ENCODE results near the gene FAM83C. TPM values are rescaled to one million over a fixed set of nuclear protein-coding genes. Genes with fewer than 3 reads are reported as not detected.

Gene FAM83C
- total and polyA plus RNA-seq, 2 donors (not counting 1 experiment from before 2014, with no cell fraction given): not detected

DNA sequence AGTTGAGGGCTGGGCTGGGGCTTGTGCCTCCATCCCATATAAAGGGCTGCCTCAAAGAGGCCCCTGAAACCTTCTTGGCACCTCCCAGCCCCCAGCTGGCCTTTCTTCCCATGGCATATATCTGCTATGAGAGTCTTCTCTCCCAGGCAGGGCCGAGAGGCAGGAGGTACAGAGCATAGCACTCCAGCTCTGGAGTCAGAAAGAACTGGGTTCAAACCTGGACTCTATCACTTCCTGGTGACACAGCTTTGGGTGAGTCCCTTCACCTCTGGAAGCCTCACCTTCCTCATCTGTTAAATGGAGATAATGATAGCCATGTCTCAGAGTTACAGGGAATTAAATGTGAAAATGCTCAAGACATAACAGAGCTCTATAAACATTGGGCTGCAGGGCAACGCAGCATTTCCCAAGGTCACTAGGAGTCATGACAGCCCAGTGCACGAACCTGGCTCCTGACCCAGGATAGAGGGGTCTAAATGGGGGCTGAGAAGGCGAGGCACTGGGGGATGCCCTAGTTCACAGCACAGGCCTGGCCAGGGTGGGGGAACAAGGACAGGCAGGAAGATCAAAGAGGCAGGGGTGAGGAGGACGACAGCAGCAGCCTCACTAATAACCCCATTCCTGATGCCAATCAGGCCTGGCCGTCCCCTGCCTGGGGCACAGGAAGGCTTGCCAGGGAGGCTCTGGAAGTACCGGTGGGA is 1.9 kb downstream of the FAM83C start:
- Histone ChIP-seq H3K9me3 (ENCODE audit: control extremely low read depth in 1 of 3, control insufficient read depth in 2 of 3, insufficient read depth in 1 of 3, low read length in 2 of 3) (no peaks in the 10 kb centered on the region), H4K20me1 (ENCODE audit: control insufficient read depth, insufficient read depth, low read length, poor library complexity, severe bottlenecking) (no peaks in the 10 kb centered on the region), H3K4me1 (ENCODE audit: control insufficient read depth in 2 of 2, insufficient read depth in 2 of 2, low read length in 2 of 2) (no peaks in the 10 kb centered on the region), H3K27me3 (replicated peaks in 1 of 4; ENCODE audit: control extremely low read depth in 1 of 4, control insufficient read depth in 3 of 4, insufficient read depth in 4 of 4, low read length in 3 of 4) (peaks cover 0 to 6% (median 3%) of the 10 kb centered on the region in 4 experiments), H3K79me2 (ENCODE audit: control insufficient read depth, insufficient read depth, low read length) (no peaks in the 10 kb centered on the region), H3K4me2 (replicated peaks; ENCODE audit: low read depth, low read length, poor library complexity, severe bottlenecking) (no peak overlapping the region), H3K9ac (ENCODE audit: low read length) (no peak overlapping the region), H3K4me3 (ENCODE audit: control extremely low read depth in 1 of 5, extremely low read depth in 1 of 5, insufficient read depth in 1 of 5, low read depth in 2 of 5, low read length in 4 of 5) (no peak overlapping the region), H3K36me3 (replicated peaks in 1 of 2; ENCODE audit: control extremely low read depth in 1 of 2, control insufficient read depth in 1 of 2, extremely low read depth in 1 of 2, insufficient read depth in 2 of 2, low read length in 1 of 2) (no peaks in the 10 kb centered on the region), H3K27ac (ENCODE audit: low read length in 2 of 2) (no peak overlapping the region), H2AFZ (ENCODE audit: insufficient read depth, low read depth, low read length, poor library complexity, severe bottlenecking) (no peak overlapping the region)
- ATAC-seq (ENCODE audit: low read depth) (no peak), DNase-seq (no peak)
- Mint-ChIP-seq H3K27ac (no peak overlapping the region), H3K9me3 (ENCODE audit: insufficient read depth) (no peaks in the 10 kb centered on the region), H3K4me1 (peaks cover 7% of the 10 kb centered on the region), H3K27me3 (peaks cover 18% of the 10 kb centered on the region), H3K4me3 (no peak overlapping the region)
- TF ChIP-seq EZH2 (IDR thresholded peaks at IDR 0.05; ENCODE audit: borderline replicate concordance, insufficient read depth, low read depth, low read length, poor library complexity, severe bottlenecking): no peak
- TF ChIP-seq, protein P1, sequence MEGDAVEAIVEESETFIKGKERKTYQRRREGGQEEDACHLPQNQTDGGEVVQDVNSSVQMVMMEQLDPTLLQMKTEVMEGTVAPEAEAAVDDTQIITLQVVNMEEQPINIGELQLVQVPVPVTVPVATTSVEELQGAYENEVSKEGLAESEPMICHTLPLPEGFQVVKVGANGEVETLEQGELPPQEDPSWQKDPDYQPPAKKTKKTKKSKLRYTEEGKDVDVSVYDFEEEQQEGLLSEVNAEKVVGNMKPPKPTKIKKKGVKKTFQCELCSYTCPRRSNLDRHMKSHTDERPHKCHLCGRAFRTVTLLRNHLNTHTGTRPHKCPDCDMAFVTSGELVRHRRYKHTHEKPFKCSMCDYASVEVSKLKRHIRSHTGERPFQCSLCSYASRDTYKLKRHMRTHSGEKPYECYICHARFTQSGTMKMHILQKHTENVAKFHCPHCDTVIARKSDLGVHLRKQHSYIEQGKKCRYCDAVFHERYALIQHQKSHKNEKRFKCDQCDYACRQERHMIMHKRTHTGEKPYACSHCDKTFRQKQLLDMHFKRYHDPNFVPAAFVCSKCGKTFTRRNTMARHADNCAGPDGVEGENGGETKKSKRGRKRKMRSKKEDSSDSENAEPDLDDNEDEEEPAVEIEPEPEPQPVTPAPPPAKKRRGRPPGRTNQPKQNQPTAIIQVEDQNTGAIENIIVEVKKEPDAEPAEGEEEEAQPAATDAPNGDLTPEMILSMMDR (IDR thresholded peaks at IDR 0.05): no peak
- intact Hi-C loops (cut with micrococcal nuclease): no loop called here
- 87% methylated on average over 5 of the region's 7 CpGs for WGBS (ENCODE audit: insufficient coverage)
- CTCF ChIA-PET: interaction anchor here (0.8 to 5.3 kb wide), 3 partner anchors 14 to 35 kb away, joined by 3 to 20 read pairs (median 3); no protein-coding TSS in a partner anchor
- POLR2A ChIA-PET: no interaction called here

DNA sequence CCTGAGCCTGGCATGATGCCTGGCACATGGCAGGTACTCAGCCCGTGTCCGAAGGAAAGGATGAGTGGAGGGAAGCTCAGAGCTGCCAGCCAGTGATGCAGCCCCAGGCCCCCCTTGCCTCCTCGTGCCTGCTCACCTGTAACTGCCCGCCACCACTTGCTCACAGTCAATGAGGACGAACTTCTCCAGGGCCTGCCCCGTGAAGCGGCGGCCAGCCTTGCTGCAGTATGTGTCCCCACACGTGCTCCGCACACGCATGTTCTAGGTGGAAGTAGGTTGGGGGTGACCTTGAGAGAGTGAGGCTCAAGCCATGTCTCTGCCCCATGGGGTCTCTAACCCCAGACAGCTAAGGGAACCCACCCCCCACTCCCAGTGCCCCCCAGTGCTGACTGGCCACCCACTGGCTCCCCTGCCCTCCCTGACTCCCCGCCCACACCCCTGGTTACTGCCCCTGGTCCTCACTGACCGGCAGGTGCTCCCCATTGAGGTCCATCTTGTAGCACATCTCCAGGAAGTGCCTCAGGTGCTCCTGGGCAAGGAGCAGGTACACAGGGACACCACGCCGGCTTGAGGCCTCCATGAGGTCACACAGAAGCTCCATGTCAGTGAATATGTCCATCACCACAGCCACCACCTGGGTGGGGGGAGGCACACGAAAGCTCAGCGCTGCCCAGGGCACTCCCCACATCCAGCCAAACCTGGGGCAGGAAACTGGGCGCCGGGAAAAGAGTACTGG is 3.7 kb downstream of the FAM83C start:
- H3K4me3 Mint-ChIP-seq: no peak overlapping the region

More for the DNA sequence above, 3.7 kb downstream of the FAM83C start:
- no peaks in the 10 kb centered on the region for H3K36me3 ChIP-seq (replicated peaks in 1 of 2; ENCODE audit: control extremely low read depth in 1 of 2, control insufficient read depth in 1 of 2, extremely low read depth in 1 of 2, insufficient read depth in 2 of 2, low read length in 1 of 2)
- peaks cover 9% of the 10 kb centered on the region for H4K20me1 ChIP-seq (ENCODE audit: control insufficient read depth, insufficient read depth, low read length, poor library complexity, severe bottlenecking)
- H3K27me3 ChIP-seq (replicated peaks in 1 of 4; ENCODE audit: control extremely low read depth in 1 of 4, control insufficient read depth in 3 of 4, insufficient read depth in 4 of 4, low read length in 3 of 4): peaks cover 0 to 5% (median 3%) of the 10 kb centered on the region in 4 experiments
- H3K9me3 ChIP-seq (ENCODE audit: control extremely low read depth in 1 of 3, control insufficient read depth in 2 of 3, insufficient read depth in 1 of 3, low read length in 2 of 3): no peaks in the 10 kb centered on the region
- intact Hi-C loops (cut with micrococcal nuclease): no loop called here
- ATAC-seq (ENCODE audit: low read depth) (no peak), DNase-seq (no peak)
- Mint-ChIP-seq H3K27me3 (peaks cover 5% of the 10 kb centered on the region), H3K9me3 (ENCODE audit: insufficient read depth) (no peaks in the 10 kb centered on the region), H3K27ac (peak overlapping the region; percentile 10), H3K4me1 (peaks cover 19% of the 10 kb centered on the region)
- H3K9ac ChIP-seq (ENCODE audit: low read length): no peak overlapping the region
- peaks cover 9% of the 10 kb centered on the region for H3K79me2 ChIP-seq (ENCODE audit: control insufficient read depth, insufficient read depth, low read length)
- peaks cover 9 to 13% of the 10 kb centered on the region in 2 donors for H3K4me1 ChIP-seq (ENCODE audit: control insufficient read depth in 2 of 2, insufficient read depth in 2 of 2, low read length in 2 of 2)
- no peak overlapping the region for H3K27ac ChIP-seq (ENCODE audit: low read length in 2 of 2)
- ChIA-PET CTCF (interaction anchor here (5.3 kb wide), 1 partner anchor 16 kb away, joined by 20 read pairs; no protein-coding TSS in a partner anchor), POLR2A (no interaction called here)
- H3K4me2 ChIP-seq (replicated peaks; ENCODE audit: low read depth, low read length, poor library complexity, severe bottlenecking): no peak overlapping the region
- TF ChIP-seq EZH2 (IDR thresholded peaks at IDR 0.05; ENCODE audit: borderline replicate concordance, insufficient read depth, low read depth, low read length, poor library complexity, severe bottlenecking): no peak
- TF ChIP-seq, protein P1 (IDR thresholded peaks at IDR 0.05): no peak
- WGBS (ENCODE audit: insufficient coverage): 92% methylated on average over 10 of the region's 19 CpGs
- no peak overlapping the region for H3K4me3 ChIP-seq (ENCODE audit: control extremely low read depth in 1 of 5, extremely low read depth in 1 of 5, insufficient read depth in 1 of 5, low read depth in 2 of 5, low read length in 4 of 5)
- H2AFZ ChIP-seq (ENCODE audit: insufficient read depth, low read depth, low read length, poor library complexity, severe bottlenecking): no peak overlapping the region
